GM20000 (cell line): Measurements from ENCODE around the gene SH3RF3.
"Not testable (repeated sequence)": the region's sequence is repeated elsewhere in the genome, so short reads cannot be mapped to it uniquely, and the experiment has no call there.

Source experiments
- DNase-seq: peaks from one replicate; pipeline ENCODE4 v3.0.0; 2012; ENCODE audit warnings: low spot score
- TF ChIP-seq, protein P1 (sequence below): IDR thresholded peaks from 2 replicates; pipeline ENCODE4 v1.5.1; 2012; ENCODE audit warnings: mild to moderate bottlenecking, control low read depth; ENCODE audit errors: extremely low read depth, missing control alignments

The SH3RF3 gene

DNA sequence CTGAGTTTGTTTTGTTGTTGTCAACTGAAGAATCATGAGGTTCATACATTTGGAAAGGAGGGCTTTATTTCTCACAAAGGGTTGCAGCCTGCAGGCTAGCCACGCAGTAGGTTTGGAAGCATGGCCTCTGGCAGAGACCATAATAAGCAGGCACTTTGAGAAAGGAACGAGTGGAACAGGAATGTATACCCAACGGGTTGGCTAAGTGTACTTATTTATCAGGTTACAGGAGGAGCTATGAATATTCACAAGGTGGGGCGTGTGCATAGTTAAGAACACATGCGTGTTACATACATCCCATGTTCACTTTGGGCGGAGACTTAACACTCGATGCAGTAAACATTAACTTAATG lies 30.1 kb upstream of the SH3RF3 start:
- DNase-seq = no peak
- TF ChIP-seq, protein P1, sequence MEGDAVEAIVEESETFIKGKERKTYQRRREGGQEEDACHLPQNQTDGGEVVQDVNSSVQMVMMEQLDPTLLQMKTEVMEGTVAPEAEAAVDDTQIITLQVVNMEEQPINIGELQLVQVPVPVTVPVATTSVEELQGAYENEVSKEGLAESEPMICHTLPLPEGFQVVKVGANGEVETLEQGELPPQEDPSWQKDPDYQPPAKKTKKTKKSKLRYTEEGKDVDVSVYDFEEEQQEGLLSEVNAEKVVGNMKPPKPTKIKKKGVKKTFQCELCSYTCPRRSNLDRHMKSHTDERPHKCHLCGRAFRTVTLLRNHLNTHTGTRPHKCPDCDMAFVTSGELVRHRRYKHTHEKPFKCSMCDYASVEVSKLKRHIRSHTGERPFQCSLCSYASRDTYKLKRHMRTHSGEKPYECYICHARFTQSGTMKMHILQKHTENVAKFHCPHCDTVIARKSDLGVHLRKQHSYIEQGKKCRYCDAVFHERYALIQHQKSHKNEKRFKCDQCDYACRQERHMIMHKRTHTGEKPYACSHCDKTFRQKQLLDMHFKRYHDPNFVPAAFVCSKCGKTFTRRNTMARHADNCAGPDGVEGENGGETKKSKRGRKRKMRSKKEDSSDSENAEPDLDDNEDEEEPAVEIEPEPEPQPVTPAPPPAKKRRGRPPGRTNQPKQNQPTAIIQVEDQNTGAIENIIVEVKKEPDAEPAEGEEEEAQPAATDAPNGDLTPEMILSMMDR = no peak

DNA sequence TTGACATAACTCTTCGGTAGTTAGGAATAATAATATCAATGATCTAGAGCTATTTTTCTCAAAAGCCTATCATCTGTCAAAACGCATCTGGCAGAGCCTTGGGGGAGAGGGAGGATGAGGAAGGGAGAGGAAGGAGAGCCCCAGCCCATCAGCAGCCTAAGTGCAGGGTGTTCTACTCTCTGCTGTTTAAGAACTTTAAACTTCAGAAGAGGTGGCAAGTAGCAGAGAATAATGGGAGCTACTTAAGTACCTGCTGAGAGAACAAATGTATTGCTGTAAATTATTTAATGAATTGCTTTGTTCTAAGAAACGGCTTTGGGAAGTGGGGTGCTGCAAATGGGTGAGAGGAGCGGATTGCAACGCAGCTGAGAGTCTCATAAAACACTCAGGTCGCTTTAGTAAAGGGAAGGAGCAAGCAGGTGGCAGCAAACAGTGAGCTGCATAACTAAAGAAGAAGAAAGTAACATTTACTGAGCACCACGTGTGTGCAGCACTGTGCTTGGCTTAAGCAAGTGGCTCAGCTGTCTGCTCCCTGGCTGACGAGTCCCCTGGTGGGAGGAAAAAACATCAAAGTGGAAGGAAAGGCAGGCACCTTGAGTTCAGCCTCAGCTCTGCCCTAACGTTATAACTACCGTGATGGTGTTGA lies 26.3 kb upstream of the SH3RF3 start:
- TF ChIP-seq, protein P1 = no peak
- DNase-seq = no peak

DNA sequence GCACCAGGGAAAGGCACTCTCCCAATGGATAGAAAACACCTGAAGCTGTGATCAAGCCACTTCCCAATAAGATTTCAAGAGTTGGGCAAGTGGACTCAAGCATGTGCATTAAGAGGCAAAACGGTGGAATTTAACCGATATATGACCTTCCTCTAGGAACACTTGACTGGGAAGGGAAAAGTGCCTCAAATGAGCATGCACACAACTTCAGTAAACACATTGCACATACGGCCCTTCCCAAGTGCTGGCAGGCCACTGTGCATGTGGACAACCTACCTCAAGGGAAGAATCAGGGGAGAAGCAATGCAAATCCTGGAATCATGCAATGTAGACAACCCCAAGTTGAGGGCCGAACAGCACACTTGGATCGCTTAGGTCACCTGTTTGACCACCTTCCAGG lies 23.9 kb upstream of the SH3RF3 start:
- TF ChIP-seq, protein P1 = no peak
- no peak for DNase-seq

DNA sequence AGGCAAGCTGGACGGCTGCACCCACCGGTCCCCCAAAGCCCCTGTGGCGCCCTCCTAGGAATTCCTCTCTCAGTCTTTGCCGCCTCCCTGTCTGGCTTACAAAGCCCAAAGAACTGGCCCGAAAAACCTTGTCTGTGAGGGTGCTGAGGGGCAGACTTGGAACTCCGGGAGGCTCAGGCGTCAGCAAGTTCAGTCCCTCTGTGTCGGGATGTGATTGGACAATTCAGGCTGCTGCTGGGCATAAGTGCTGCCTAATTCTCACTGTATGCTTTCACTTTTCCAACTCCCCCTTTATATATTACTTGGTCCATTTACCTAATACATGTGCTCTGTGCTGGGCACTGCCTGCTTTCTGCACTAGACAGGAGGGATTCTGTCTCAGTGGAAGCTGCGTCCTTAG lies 20.3 kb upstream of the SH3RF3 start:
- DNase-seq = no peak
- TF ChIP-seq, protein P1 = no peak

DNA sequence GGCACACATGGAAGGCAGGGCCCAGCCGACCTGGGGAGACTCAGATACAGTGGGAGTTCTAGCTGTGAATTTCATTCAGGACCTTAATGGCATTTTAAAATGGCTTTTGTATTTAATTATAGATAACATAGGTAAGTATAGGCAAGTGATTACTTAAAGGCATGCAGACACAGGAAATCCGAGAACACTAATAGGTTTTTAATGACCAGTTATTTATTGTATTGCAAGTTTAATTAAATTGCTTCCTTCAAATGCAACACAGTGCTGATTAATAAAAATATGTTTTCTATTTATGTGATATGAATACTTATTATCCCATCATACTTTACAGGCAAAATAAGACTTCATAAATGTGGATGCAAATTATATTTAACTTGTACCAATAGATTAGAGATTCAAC lies 19.7 kb upstream of the SH3RF3 start:
- TF ChIP-seq, protein P1 = no peak
- no peak for DNase-seq

DNA sequence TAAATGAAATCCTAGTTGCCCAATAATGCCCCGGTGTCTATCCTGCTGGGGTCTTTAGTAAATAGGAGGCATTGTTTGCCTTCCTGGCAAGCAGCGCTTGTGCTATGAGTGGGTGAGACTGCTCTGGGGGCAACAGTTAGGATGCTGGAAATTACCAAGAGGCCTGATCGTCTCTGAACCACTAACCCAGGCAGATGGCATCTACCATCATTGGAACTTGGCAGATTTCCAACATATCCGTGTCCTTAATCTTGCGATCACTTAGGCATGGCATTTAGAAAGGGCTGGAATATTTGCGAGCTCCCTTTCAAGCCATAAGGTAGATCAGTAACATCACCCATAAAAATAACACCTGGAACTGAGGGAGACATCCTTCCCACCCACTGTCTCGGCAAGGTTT lies 18.8 kb upstream of the SH3RF3 start:
- TF ChIP-seq, protein P1 = no peak
- DNase-seq = no peak

DNA sequence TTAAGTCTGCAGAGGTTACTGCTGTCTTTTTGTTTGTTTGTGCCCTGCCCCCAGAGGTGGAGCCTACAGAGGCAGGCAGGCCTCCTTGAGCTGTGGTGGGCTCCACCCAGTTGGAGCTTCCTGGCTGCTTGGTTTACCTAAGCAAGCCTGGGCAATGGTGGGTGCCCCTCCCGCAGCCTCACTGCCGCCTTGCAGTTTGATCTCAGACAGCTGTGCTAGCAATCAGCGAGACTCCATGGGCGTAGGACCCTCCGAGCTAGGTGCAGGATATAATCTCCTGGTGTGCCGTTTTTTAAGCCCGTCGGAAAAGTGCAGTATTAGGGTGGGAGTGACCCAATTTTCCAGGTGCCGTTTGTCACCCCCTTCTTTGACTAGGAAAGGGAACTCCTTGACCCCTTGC lies 11.8 kb upstream of the SH3RF3 start:
- not testable (repeated sequence) for DNase-seq

DNA sequence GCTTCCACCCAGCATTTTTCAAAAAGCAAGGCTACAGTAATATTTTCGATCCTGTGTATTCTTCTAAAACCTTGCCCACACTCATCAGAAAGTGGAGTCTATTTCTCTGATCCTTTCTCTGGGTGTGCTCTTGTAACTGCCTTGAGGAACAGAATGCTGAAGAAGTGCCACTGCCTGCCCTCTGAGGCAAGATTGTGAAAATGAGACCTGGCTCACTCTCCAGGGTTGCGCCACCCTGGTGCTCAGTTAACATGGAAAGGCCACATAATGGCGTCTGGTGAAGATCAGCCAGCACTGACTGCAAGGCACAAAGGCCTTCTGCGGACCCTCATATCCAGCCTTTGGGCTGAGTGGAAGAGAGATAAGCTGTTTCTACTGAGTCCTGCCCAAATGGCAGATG lies 11.2 kb upstream of the SH3RF3 start:
- TF ChIP-seq, protein P1 = no peak
- DNase-seq = no peak
